Fibroblast of lung (primary cell): ENCODE data around the gene ARPC5. TPM values are rescaled to one million over a fixed set of nuclear protein-coding genes. Genes with fewer than 3 reads are reported as not detected.
A peak's percentile ranks its signal among the peaks of the same experiment; 100 is the strongest.

Experiments used
- DNase-seq, 2 donors: peaks; one replicate each; pipeline versions ENCODE4 v3.0.0 to v3.0.0-alpha.2; 2010; ENCODE audit warnings: low read depth in 2 of 2
- H2AFZ ChIP-seq: 2 replicates; pipeline ENCODE4 v1.5.1; 2012; ENCODE audit warnings: low read length, control low read depth, inconsistent platforms
- H3K27ac ChIP-seq: 2 replicates; pipeline ENCODE4 v1.5.1; 2011; ENCODE audit warnings: low read length, control low read depth; ENCODE audit not compliant: insufficient read depth
- H3K27me3 ChIP-seq: 2 replicates; pipeline ENCODE4 v1.5.1; 2011; ENCODE audit warnings: mild to moderate bottlenecking, low read length; ENCODE audit not compliant: control insufficient read depth, insufficient read depth
- H3K36me3 ChIP-seq: 2 replicates; pipeline ENCODE4 v1.5.1; 2011; ENCODE audit warnings: low read length; ENCODE audit not compliant: control insufficient read depth, insufficient read depth
- H3K4me1 ChIP-seq: 2 replicates; pipeline ENCODE4 v1.5.1; 2011; ENCODE audit warnings: low read length; ENCODE audit not compliant: control insufficient read depth, insufficient read depth; ENCODE audit errors: extremely low read depth
- H3K4me2 ChIP-seq: 2 replicates; pipeline ENCODE4 v1.5.1; 2011; ENCODE audit warnings: low read length, control low read depth; ENCODE audit not compliant: insufficient read depth; ENCODE audit errors: extremely low read depth
- H3K4me3 ChIP-seq, 4 experiments: fragments of 200-600 bp in 1 of 4; sonication (generic) in 1 of 4; replicated peaks in 1 of 4; 2 replicates each; pipeline ENCODE4 v1.5.1; 2011 to 2016; ENCODE audit warnings: low read length in 4 of 4, low read depth in 3 of 4, mild to moderate bottlenecking in 3 of 4, control low read depth in 2 of 4, inconsistent platforms in 1 of 4, mixed read lengths in 1 of 4; ENCODE audit not compliant: insufficient read depth in 1 of 4; ENCODE audit errors: control extremely low read depth in 1 of 4
- H3K79me2 ChIP-seq: 2 replicates; pipeline ENCODE4 v1.5.1; 2012; ENCODE audit warnings: mild to moderate bottlenecking, low read length, inconsistent platforms; ENCODE audit not compliant: control insufficient read depth, insufficient read depth
- H3K9ac ChIP-seq: 2 replicates; pipeline ENCODE4 v1.5.1; 2011; ENCODE audit warnings: mild to moderate bottlenecking, low read length, control low read depth; ENCODE audit not compliant: insufficient read depth
- H3K9me3 ChIP-seq: 2 replicates; pipeline ENCODE4 v1.5.1; 2012; ENCODE audit warnings: low read depth, low read length; ENCODE audit not compliant: control insufficient read depth, insufficient read depth
- H4K20me1 ChIP-seq: 2 replicates; pipeline ENCODE4 v1.5.1; 2011; ENCODE audit warnings: low read length; ENCODE audit not compliant: control insufficient read depth, insufficient read depth; ENCODE audit errors: extremely low read depth
- EZH2 ChIP-seq: IDR thresholded peaks from 2 replicates; pipeline ENCODE4 v1.5.1; 2012; ENCODE audit warnings: low read length, control low read depth, mild to moderate bottlenecking; ENCODE audit errors: missing control alignments
- polyA plus RNA-seq, 2 donors: library from polyadenylated mRNA; depleted of rRNA in 1 of 2; stranded (reverse) in 1 of 2; unstranded in 1 of 2; fragments of >200 nt; gene quantifications; 2 replicates each; pipeline ENCODE4 v1.2.1, GENCODE V29; 2011 to 2012; ENCODE audit warnings: missing spikeins in 1 of 2
- total RNA-seq: library from RNA; depleted of rRNA; stranded (reverse); fragments of >200 nt; gene quantifications from 2 replicates; pipeline ENCODE4 v1.2.1, GENCODE V29; 2014
- TF ChIP-seq, protein P1 (sequence below), 2 donors: IDR thresholded peaks in 1 of 2; conservative IDR thresholded peaks in 1 of 2; 1 replicate in 1 of 2; 2 replicates in 1 of 2; pipeline ENCODE4 v1.5.1; 2011 to 2012; ENCODE audit warnings: low read length in 2 of 2, control low read depth in 1 of 2, inconsistent platforms in 1 of 2, low read depth in 1 of 2, mild to moderate bottlenecking in 1 of 2

ARPC5 gene
- total and polyA plus RNA-seq, 2 donors (not counting 1 experiment from before 2014, with no cell fraction given): 142 to 350 TPM

DNA sequence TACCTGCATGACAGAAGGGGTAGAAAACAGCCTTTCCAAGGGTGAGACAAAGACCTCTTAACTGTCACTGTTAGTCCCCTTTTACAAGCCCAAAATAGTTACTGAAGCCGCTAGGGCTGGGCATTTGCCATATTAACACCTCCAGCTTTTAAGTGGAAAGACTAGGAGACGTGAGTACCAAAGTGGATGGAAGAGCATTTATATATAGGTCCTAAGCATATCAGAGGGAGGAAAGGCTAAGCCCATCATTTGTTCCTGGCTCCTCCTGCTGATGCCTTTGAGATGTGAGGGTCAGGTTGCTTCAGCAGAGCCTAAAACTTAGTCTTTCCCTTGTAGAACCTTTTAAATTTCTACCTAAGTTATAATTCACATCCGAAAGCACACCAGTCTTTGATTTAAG lies 43.2 kb upstream of the ARPC5 start:
- no peak overlapping the region for H3K27ac ChIP-seq
- no peak for TF ChIP-seq EZH2
- TF ChIP-seq, protein P1, sequence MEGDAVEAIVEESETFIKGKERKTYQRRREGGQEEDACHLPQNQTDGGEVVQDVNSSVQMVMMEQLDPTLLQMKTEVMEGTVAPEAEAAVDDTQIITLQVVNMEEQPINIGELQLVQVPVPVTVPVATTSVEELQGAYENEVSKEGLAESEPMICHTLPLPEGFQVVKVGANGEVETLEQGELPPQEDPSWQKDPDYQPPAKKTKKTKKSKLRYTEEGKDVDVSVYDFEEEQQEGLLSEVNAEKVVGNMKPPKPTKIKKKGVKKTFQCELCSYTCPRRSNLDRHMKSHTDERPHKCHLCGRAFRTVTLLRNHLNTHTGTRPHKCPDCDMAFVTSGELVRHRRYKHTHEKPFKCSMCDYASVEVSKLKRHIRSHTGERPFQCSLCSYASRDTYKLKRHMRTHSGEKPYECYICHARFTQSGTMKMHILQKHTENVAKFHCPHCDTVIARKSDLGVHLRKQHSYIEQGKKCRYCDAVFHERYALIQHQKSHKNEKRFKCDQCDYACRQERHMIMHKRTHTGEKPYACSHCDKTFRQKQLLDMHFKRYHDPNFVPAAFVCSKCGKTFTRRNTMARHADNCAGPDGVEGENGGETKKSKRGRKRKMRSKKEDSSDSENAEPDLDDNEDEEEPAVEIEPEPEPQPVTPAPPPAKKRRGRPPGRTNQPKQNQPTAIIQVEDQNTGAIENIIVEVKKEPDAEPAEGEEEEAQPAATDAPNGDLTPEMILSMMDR (conservative IDR thresholded peaks at IDR 0.05 in 1 of 2, IDR thresholded peaks at IDR 0.05 in 1 of 2; ENCODE audit: low read depth in 1 of 2, low read length in 2 of 2): no peak
- no peak overlapping the region for H3K4me2 ChIP-seq
- H4K20me1 ChIP-seq: no peaks in the 10 kb centered on the region
- H3K79me2 ChIP-seq: no peaks in the 10 kb centered on the region
- DNase-seq: no peak
- no peaks in the 10 kb centered on the region for H3K36me3 ChIP-seq
- no peaks in the 10 kb centered on the region for H3K4me1 ChIP-seq
- H3K9ac ChIP-seq: no peak overlapping the region
- H3K4me3 ChIP-seq: no peak overlapping the region
- no peak overlapping the region for H2AFZ ChIP-seq
- H3K27me3 ChIP-seq: no peaks in the 10 kb centered on the region
- no peaks in the 10 kb centered on the region for H3K9me3 ChIP-seq

DNA sequence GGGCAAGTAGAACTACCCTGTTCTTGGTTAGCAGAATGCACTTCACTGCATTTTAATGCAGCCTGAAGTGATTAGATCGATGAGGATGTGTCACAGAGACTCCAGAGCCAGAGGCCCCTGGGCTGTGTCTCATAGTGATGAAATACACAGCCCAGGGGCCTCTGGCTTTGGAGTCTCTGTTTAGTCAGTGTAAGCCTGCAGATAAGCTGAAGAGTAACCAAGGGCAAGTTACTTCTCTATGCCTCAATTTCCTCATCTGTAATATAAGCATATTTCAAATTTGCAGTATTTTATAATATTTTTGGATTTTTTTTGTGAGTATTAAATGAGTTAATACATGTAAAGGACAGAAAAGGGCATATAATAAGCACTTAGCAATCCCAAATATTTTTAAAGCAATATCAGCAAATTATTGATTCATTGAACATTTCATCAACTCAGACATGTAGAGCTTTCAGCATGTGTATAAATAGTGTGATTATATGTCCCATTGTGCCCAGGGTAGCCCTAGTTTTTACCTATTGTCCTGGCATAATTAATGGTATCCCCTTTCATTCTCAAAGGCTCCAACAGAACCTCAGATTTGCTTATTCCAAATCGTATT lies 41.1 kb upstream of the ARPC5 start:
- H3K9ac ChIP-seq: no peak overlapping the region
- no peak overlapping the region for H3K4me3 ChIP-seq
- H2AFZ ChIP-seq: no peak overlapping the region
- H3K79me2 ChIP-seq: no peaks in the 10 kb centered on the region
- H3K36me3 ChIP-seq: no peaks in the 10 kb centered on the region
- no peak overlapping the region for H3K27ac ChIP-seq
- no peaks in the 10 kb centered on the region for H3K27me3 ChIP-seq
- no peaks in the 10 kb centered on the region for H3K4me1 ChIP-seq
- no peak for TF ChIP-seq EZH2
- TF ChIP-seq, protein P1 (conservative IDR thresholded peaks at IDR 0.05 in 1 of 2, IDR thresholded peaks at IDR 0.05 in 1 of 2; ENCODE audit: low read depth in 1 of 2, low read length in 2 of 2): no peak
- H4K20me1 ChIP-seq: no peaks in the 10 kb centered on the region
- peak; percentile 37 to 51 for DNase-seq
- no peak overlapping the region for H3K4me2 ChIP-seq
- H3K9me3 ChIP-seq: no peaks in the 10 kb centered on the region

DNA sequence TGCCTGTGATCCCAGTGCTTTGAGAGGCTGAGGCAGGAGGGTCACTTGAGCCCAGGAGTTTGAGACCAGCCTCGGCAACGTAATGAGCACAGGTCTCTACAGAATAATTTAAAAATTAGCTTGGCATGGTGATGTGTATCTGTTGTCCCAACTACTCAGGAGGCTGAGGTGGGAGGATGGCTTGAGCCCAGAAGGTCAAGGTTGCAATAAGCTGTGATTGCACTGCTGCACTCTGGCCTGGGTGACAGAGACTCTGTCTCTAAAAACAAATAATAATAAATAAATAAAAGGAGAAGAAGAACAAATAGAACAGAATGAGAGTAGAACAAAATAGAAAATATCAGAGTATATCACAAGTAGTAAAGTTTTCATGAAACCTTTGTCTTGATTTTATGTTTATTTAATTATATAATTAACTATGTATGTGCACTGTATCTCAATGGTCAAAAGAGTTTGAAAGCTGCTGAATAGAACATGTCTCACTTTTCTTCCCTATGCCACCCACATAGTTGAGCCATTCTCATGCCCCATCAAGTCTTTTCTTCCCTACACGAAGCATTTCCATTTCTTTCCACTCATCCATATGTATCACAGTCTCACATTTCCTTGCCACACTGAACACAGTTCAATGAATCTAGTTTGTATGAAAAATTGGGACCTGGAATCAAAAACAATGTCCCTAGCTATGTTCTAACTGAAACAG lies 40.5 kb upstream of the ARPC5 start:
- H3K36me3 ChIP-seq: no peaks in the 10 kb centered on the region
- no peaks in the 10 kb centered on the region for H4K20me1 ChIP-seq
- no peak overlapping the region for H3K27ac ChIP-seq
- no peak overlapping the region for H2AFZ ChIP-seq
- H3K27me3 ChIP-seq: no peaks in the 10 kb centered on the region
- DNase-seq: no peak
- H3K4me1 ChIP-seq: no peaks in the 10 kb centered on the region
- H3K9ac ChIP-seq: no peak overlapping the region
- TF ChIP-seq EZH2: no peak
- H3K9me3 ChIP-seq: no peaks in the 10 kb centered on the region
- H3K4me2 ChIP-seq: no peak overlapping the region
- no peaks in the 10 kb centered on the region for H3K79me2 ChIP-seq
- no peak overlapping the region for H3K4me3 ChIP-seq
